ENCODE data around the gene MAGI1.

The MAGI1 gene

GRCh38 chr3:65927576-65927975 is 111.1 kb downstream of the MAGI1 start:
- TF ChIP-seq REST (IDR thresholded peaks at IDR 0.05; ENCODE audit: insufficient replicate concordance, low read depth) = no peak
- no peak for TF ChIP-seq SPI1 (IDR thresholded peaks at IDR 0.05; ENCODE audit: borderline replicate concordance, low read depth)
- TF ChIP-seq GABPA (IDR thresholded peaks at IDR 0.05; ENCODE audit: low read depth) = no peak
- TF ChIP-seq POLR2AphosphoS5 (IDR thresholded peaks at IDR 0.05; ENCODE audit: low read depth) = no peak
- TF ChIP-seq CTCF (IDR thresholded peaks at IDR 0.05; ENCODE audit: insufficient read depth, low read length) = no peak
- no peak for DNase-seq (ENCODE audit: low read depth in 1 of 2, low spot score in 1 of 2)
- H3K4me3 ChIP-seq (replicated peaks; ENCODE audit: insufficient read depth, low read length) = no peak overlapping the region
- H3K27me3 ChIP-seq (ENCODE audit: insufficient read depth, poor library complexity, severe bottlenecking) = no peaks in the 10 kb centered on the region
- no peak overlapping the region for H3K27ac ChIP-seq (replicated peaks)

GRCh38 chr3:65925254-65925954 is 113.3 kb downstream of the MAGI1 start:
- Histone ChIP-seq H3K27ac (replicated peaks) (no peak overlapping the region), H3K27me3 (ENCODE audit: insufficient read depth, poor library complexity, severe bottlenecking) (no peaks in the 10 kb centered on the region), H3K4me3 (replicated peaks; ENCODE audit: insufficient read depth, low read length) (no peak overlapping the region)
- TF ChIP-seq CTCF (IDR thresholded peaks at IDR 0.05; ENCODE audit: insufficient read depth, low read length) = no peak
- TF ChIP-seq REST (IDR thresholded peaks at IDR 0.05; ENCODE audit: insufficient replicate concordance, low read depth) = no peak
- no peak for TF ChIP-seq SPI1 (IDR thresholded peaks at IDR 0.05; ENCODE audit: borderline replicate concordance, low read depth)
- no peak for TF ChIP-seq POLR2AphosphoS5 (IDR thresholded peaks at IDR 0.05; ENCODE audit: low read depth)
- no peak for TF ChIP-seq GABPA (IDR thresholded peaks at IDR 0.05; ENCODE audit: low read depth)
- no peak for DNase-seq (ENCODE audit: low read depth in 1 of 2, low spot score in 1 of 2)

- no peak for DNase-seq (ENCODE audit: low read depth in 1 of 2, low spot score in 1 of 2)
Observed at GRCh38 chr3:65924762-65925161, 114.0 kb downstream of the MAGI1 start.

More at GRCh38 chr3:65924762-65925161, 114.0 kb downstream of the MAGI1 start:
- Histone ChIP-seq H3K27ac (replicated peaks) (no peak overlapping the region), H3K4me3 (replicated peaks; ENCODE audit: insufficient read depth, low read length) (no peak overlapping the region), H3K27me3 (ENCODE audit: insufficient read depth, poor library complexity, severe bottlenecking) (no peaks in the 10 kb centered on the region)
- TF ChIP-seq GABPA (IDR thresholded peaks at IDR 0.05; ENCODE audit: low read depth) (no peak), REST (IDR thresholded peaks at IDR 0.05; ENCODE audit: insufficient replicate concordance, low read depth) (no peak), SPI1 (IDR thresholded peaks at IDR 0.05; ENCODE audit: borderline replicate concordance, low read depth) (no peak), POLR2AphosphoS5 (IDR thresholded peaks at IDR 0.05; ENCODE audit: low read depth) (no peak), CTCF (IDR thresholded peaks at IDR 0.05; ENCODE audit: insufficient read depth, low read length) (no peak)

Data from HL-60 (cell line).